ENCODE data around the gene ELFN1. TPM values are rescaled to one million over a fixed set of nuclear protein-coding genes. Genes with fewer than 3 reads are reported as not detected.
A peak's percentile ranks its signal among the peaks of the same experiment; 100 is the strongest.

The ELFN1 gene
- polyA plus RNA-seq, 1 of the 3 experiments (the other 2 are of a cell fraction): 0.05 TPM

GRCh38 chr7:1692515-1693418 is 22.7 kb downstream of the ELFN1 start (continued):
- TF ChIP-seq TAF1 (IDR thresholded peaks at IDR 0.05; ENCODE audit: borderline replicate concordance, low read depth, low read length): no peak
- TF ChIP-seq NRF1 (IDR thresholded peaks at IDR 0.05; ENCODE audit: low read depth, low read length): no peak
- no peak for TF ChIP-seq NFIC (IDR thresholded peaks at IDR 0.05; ENCODE audit: borderline replicate concordance)
- TF ChIP-seq FOXM1 (IDR thresholded peaks at IDR 0.05; ENCODE audit: low read depth): no peak
- TF ChIP-seq TEAD4 (IDR thresholded peaks at IDR 0.05; ENCODE audit: borderline replicate concordance, insufficient read depth): no peak
- TF ChIP-seq, protein P1, sequence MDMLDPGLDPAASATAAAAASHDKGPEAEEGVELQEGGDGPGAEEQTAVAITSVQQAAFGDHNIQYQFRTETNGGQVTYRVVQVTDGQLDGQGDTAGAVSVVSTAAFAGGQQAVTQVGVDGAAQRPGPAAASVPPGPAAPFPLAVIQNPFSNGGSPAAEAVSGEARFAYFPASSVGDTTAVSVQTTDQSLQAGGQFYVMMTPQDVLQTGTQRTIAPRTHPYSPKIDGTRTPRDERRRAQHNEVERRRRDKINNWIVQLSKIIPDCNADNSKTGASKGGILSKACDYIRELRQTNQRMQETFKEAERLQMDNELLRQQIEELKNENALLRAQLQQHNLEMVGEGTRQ (IDR thresholded peaks at IDR 0.05; ENCODE audit: borderline replicate concordance, low read depth, low read length): no peak
- no peak for TF ChIP-seq RXRA (IDR thresholded peaks at IDR 0.05; ENCODE audit: borderline replicate concordance, low read depth)
- TF ChIP-seq, protein P2, sequence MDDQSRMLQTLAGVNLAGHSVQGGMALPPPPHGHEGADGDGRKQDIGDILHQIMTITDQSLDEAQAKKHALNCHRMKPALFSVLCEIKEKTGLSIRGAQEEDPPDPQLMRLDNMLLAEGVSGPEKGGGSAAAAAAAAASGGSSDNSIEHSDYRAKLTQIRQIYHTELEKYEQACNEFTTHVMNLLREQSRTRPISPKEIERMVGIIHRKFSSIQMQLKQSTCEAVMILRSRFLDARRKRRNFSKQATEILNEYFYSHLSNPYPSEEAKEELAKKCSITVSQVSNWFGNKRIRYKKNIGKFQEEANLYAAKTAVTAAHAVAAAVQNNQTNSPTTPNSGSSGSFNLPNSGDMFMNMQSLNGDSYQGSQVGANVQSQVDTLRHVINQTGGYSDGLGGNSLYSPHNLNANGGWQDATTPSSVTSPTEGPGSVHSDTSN (IDR thresholded peaks at IDR 0.05): no peak

DNA sequence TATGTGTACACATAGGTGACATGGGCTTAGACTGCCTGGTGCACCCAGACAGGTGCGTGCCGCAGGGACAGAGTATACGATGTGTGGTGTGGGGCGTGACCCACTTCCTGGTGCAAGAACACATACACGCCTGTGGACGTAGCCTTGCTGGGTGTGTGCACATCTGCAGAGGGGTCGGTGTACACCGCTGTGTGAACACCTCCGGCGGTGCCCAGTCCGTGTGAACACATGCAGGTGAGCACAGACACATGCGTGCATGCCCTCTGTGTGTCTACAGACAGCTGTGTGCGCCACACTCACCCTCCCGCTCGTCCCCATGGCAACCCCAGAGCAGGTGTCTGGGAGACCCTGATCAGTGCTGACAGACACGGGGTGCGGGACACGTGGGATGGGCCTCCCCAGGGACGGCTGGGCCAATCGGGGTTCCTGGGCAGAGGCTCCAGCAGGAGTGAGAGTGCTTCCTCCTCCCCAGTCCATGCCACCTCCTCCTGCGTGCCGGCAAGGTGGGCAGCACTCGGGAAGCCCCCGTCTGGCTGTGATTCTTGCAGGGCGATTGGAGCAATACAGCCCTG is 23.4 kb downstream of the ELFN1 start:
- Histone ChIP-seq H3K36me3 (replicated peaks in 1 of 2; ENCODE audit: control insufficient read depth in 1 of 2, insufficient read depth in 2 of 2, low read length in 1 of 2) (no peaks in the 10 kb centered on the region), H3K4me2 (no peak overlapping the region), H3K9ac (no peak overlapping the region), H4K20me1 (ENCODE audit: insufficient read depth) (no peaks in the 10 kb centered on the region), H3K27me3 (ENCODE audit: insufficient read depth) (peaks cover 10% of the 10 kb centered on the region; the same call in 1 of the 2 replicates), H3K4me1 (ENCODE audit: control insufficient read depth in 1 of 2, insufficient read depth in 2 of 2, low read depth in 1 of 2, low read length in 1 of 2) (peaks cover 0 to 30% of the 10 kb centered on the region in 2 experiments; a peak in 1 of 4 replicates), H3K9me3 (no peaks in the 10 kb centered on the region), H2AFZ (ENCODE audit: low read depth) (no peak overlapping the region), H3K79me2 (ENCODE audit: insufficient read depth) (no peaks in the 10 kb centered on the region), H3K9me2 (no peaks in the 10 kb centered on the region), H3K27ac (ENCODE audit: low read depth in 2 of 2, low read length in 1 of 2) (no peak overlapping the region), H3F3A (replicated peaks; ENCODE audit: insufficient read depth) (no peaks in the 10 kb centered on the region), H3K4me3 (ENCODE audit: low read depth in 2 of 2, low read length in 1 of 2) (no peak overlapping the region)
- CTCF ChIA-PET: interaction anchor here (0.8 kb wide), 1 partner anchor 16 kb away, joined by 4 read pairs; no protein-coding TSS in a partner anchor
- TF ChIP-seq, protein P3, sequence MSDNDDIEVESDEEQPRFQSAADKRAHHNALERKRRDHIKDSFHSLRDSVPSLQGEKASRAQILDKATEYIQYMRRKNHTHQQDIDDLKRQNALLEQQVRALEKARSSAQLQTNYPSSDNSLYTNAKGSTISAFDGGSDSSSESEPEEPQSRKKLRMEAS (IDR thresholded peaks at IDR 0.05; ENCODE audit: low read depth): no peak
- TF ChIP-seq TEAD4 (IDR thresholded peaks at IDR 0.05; ENCODE audit: borderline replicate concordance, insufficient read depth): no peak
- TF ChIP-seq, protein P2 (IDR thresholded peaks at IDR 0.05): no peak
- TF ChIP-seq YY1 (IDR thresholded peaks at IDR 0.05; ENCODE audit: low read depth): no peak
- no peak for TF ChIP-seq REST (IDR thresholded peaks at IDR 0.05; ENCODE audit: low read depth, low read length)
- TF ChIP-seq ELF1 (IDR thresholded peaks at IDR 0.05): no peak
- TF ChIP-seq, protein P4, sequence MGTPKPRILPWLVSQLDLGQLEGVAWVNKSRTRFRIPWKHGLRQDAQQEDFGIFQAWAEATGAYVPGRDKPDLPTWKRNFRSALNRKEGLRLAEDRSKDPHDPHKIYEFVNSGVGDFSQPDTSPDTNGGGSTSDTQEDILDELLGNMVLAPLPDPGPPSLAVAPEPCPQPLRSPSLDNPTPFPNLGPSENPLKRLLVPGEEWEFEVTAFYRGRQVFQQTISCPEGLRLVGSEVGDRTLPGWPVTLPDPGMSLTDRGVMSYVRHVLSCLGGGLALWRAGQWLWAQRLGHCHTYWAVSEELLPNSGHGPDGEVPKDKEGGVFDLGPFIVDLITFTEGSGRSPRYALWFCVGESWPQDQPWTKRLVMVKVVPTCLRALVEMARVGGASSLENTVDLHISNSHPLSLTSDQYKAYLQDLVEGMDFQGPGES (IDR thresholded peaks at IDR 0.05; ENCODE audit: low read depth, low read length): no peak
- no peak for TF ChIP-seq NFIC (IDR thresholded peaks at IDR 0.05; ENCODE audit: borderline replicate concordance)
- TF ChIP-seq FOSL2 (IDR thresholded peaks at IDR 0.05; ENCODE audit: borderline replicate concordance, low read depth): no peak
- WGBS (ENCODE audit: low lambda C conversion rate): 72% methylated on average over 14 of the region's 25 CpGs
- POLR2A ChIA-PET: no interaction called here
- DNase-seq: peak; percentile 34
